ENCODE measurements around the gene TIFAB. TPM values are rescaled to one million over a fixed set of nuclear protein-coding genes. Genes with fewer than 3 reads are reported as not detected.

The TIFAB gene
- polyA plus RNA-seq, 1 of the 3 experiments (the other 2 are of a cell fraction) = not detected

DNA sequence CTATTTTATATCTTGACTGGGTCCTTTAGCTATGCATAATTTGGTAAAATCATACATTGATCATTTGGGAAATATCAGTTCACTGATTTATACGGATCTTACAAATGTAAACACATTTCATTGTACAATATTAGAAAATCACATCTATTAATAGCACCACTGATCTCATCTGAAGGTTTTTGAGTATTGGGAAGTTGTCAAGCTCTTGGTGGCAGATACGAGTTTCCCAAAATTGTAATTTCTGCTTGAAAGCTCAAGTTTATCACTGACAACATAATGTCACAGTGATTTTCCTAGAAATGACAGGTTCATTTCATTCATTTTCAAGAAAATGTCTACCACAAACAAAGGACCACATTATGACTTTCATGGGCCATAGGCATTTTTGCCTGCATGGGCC lies 50.1 kb downstream of the TIFAB start:
- no peak overlapping the region for H3K27ac ChIP-seq (ENCODE audit: low read depth in 2 of 2, low read length in 1 of 2)
- peaks cover 10% of the 10 kb centered on the region for H4K20me1 ChIP-seq (ENCODE audit: insufficient read depth)
- TF ChIP-seq RCOR1 (IDR thresholded peaks at IDR 0.05; ENCODE audit: low read length) (no peak), YY1 (IDR thresholded peaks at IDR 0.05; ENCODE audit: low read depth) (no peak), RAD21 (IDR thresholded peaks at IDR 0.05; ENCODE audit: low read length) (no peak), EZH2phosphoT487 (IDR thresholded peaks at IDR 0.05; ENCODE audit: borderline replicate concordance, low read depth) (no peak), RXRA (IDR thresholded peaks at IDR 0.05; ENCODE audit: borderline replicate concordance, low read depth) (no peak), NRF1 (IDR thresholded peaks at IDR 0.05; ENCODE audit: low read depth, low read length) (no peak), CHD2 (IDR thresholded peaks at IDR 0.05; ENCODE audit: low read length, partially characterized antibody) (no peak)
- TF ChIP-seq, protein P1, sequence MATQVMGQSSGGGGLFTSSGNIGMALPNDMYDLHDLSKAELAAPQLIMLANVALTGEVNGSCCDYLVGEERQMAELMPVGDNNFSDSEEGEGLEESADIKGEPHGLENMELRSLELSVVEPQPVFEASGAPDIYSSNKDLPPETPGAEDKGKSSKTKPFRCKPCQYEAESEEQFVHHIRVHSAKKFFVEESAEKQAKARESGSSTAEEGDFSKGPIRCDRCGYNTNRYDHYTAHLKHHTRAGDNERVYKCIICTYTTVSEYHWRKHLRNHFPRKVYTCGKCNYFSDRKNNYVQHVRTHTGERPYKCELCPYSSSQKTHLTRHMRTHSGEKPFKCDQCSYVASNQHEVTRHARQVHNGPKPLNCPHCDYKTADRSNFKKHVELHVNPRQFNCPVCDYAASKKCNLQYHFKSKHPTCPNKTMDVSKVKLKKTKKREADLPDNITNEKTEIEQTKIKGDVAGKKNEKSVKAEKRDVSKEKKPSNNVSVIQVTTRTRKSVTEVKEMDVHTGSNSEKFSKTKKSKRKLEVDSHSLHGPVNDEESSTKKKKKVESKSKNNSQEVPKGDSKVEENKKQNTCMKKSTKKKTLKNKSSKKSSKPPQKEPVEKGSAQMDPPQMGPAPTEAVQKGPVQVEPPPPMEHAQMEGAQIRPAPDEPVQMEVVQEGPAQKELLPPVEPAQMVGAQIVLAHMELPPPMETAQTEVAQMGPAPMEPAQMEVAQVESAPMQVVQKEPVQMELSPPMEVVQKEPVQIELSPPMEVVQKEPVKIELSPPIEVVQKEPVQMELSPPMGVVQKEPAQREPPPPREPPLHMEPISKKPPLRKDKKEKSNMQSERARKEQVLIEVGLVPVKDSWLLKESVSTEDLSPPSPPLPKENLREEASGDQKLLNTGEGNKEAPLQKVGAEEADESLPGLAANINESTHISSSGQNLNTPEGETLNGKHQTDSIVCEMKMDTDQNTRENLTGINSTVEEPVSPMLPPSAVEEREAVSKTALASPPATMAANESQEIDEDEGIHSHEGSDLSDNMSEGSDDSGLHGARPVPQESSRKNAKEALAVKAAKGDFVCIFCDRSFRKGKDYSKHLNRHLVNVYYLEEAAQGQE (IDR thresholded peaks at IDR 0.05; ENCODE audit: low read depth, low read length) = no peak
- TF ChIP-seq, protein P2, sequence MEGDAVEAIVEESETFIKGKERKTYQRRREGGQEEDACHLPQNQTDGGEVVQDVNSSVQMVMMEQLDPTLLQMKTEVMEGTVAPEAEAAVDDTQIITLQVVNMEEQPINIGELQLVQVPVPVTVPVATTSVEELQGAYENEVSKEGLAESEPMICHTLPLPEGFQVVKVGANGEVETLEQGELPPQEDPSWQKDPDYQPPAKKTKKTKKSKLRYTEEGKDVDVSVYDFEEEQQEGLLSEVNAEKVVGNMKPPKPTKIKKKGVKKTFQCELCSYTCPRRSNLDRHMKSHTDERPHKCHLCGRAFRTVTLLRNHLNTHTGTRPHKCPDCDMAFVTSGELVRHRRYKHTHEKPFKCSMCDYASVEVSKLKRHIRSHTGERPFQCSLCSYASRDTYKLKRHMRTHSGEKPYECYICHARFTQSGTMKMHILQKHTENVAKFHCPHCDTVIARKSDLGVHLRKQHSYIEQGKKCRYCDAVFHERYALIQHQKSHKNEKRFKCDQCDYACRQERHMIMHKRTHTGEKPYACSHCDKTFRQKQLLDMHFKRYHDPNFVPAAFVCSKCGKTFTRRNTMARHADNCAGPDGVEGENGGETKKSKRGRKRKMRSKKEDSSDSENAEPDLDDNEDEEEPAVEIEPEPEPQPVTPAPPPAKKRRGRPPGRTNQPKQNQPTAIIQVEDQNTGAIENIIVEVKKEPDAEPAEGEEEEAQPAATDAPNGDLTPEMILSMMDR (IDR thresholded peaks at IDR 0.05) = no peak
- TF ChIP-seq, protein P3, sequence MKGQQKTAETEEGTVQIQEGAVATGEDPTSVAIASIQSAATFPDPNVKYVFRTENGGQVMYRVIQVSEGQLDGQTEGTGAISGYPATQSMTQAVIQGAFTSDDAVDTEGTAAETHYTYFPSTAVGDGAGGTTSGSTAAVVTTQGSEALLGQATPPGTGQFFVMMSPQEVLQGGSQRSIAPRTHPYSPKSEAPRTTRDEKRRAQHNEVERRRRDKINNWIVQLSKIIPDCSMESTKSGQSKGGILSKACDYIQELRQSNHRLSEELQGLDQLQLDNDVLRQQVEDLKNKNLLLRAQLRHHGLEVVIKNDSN (IDR thresholded peaks at IDR 0.05; ENCODE audit: borderline replicate concordance, low read depth) = no peak
- no peak for DNase-seq
- ChIA-PET POLR2A (no interaction called here), CTCF (interaction anchor here (0.9 to 1.3 kb wide), 2 partner anchors 23 to 429 kb away, joined by 3 to 4 read pairs; no protein-coding TSS in a partner anchor)
- no peaks in the 10 kb centered on the region for H3K9me3 ChIP-seq
- H3K4me3 ChIP-seq (ENCODE audit: low read depth in 2 of 2, low read length in 1 of 2) = no peak overlapping the region
- no peak overlapping the region for H3K4me2 ChIP-seq
- no peaks in the 10 kb centered on the region for H3K36me3 ChIP-seq (replicated peaks in 1 of 2; ENCODE audit: control insufficient read depth in 1 of 2, insufficient read depth in 2 of 2, low read length in 1 of 2)
- 89% methylated on average over 2 of the region's 2 CpGs for WGBS (ENCODE audit: low lambda C conversion rate)
- no peak overlapping the region for H3K9ac ChIP-seq
- H3K27me3 ChIP-seq (ENCODE audit: insufficient read depth) = no peaks in the 10 kb centered on the region
- H3K79me2 ChIP-seq (ENCODE audit: insufficient read depth) = peaks cover 27% of the 10 kb centered on the region
- no peaks in the 10 kb centered on the region for H3F3A ChIP-seq (replicated peaks; ENCODE audit: insufficient read depth)
- no peak overlapping the region for H2AFZ ChIP-seq (ENCODE audit: low read depth)
- H3K9me2 ChIP-seq = no peaks in the 10 kb centered on the region
- peaks cover 0 to 18% of the 10 kb centered on the region in 2 experiments; a peak in 3 of 4 replicates for H3K4me1 ChIP-seq (ENCODE audit: control insufficient read depth in 1 of 2, insufficient read depth in 2 of 2, low read depth in 1 of 2, low read length in 1 of 2)

DNA sequence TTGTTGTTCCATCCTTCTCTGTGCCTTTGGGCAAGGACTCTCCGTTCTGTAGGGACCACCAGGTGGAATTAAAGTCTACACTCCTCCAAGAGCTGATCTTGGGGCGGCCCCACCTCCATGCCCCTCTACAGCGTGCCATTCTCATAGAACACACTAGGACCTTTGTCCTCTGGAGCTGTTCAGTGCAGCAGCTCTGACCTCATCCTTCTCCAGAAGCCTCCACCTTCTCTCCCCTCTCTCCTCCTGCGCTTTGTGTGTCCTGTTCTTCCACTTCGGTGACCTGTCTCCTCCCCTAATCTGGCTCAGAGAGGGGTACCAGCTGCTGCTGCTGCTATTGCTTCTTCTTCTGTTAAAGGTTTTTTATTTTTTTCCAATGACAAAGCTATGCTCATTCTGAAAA lies 51.3 kb downstream of the TIFAB start:
- H3K9me3 ChIP-seq = no peaks in the 10 kb centered on the region
- H3K27ac ChIP-seq (ENCODE audit: low read depth in 2 of 2, low read length in 1 of 2) = no peak overlapping the region
- no peak overlapping the region for H3K4me2 ChIP-seq
- no peaks in the 10 kb centered on the region for H3K36me3 ChIP-seq (replicated peaks in 1 of 2; ENCODE audit: control insufficient read depth in 1 of 2, insufficient read depth in 2 of 2, low read length in 1 of 2)
- peaks cover 22% of the 10 kb centered on the region for H4K20me1 ChIP-seq (ENCODE audit: insufficient read depth)
- no peaks in the 10 kb centered on the region for H3F3A ChIP-seq (replicated peaks; ENCODE audit: insufficient read depth)
- peaks cover 0 to 28% of the 10 kb centered on the region in 2 experiments; a peak in 3 of 4 replicates for H3K4me1 ChIP-seq (ENCODE audit: control insufficient read depth in 1 of 2, insufficient read depth in 2 of 2, low read depth in 1 of 2, low read length in 1 of 2)
- H3K79me2 ChIP-seq (ENCODE audit: insufficient read depth) = peaks cover 39% of the 10 kb centered on the region
- H3K9ac ChIP-seq = no peak overlapping the region
- no peaks in the 10 kb centered on the region for H3K27me3 ChIP-seq (ENCODE audit: insufficient read depth)
- CTCF ChIA-PET = interaction anchor here (0.6 to 1.5 kb wide), 5 partner anchors 21 to 214 kb away, joined by 3 to 8 read pairs (median 4); no protein-coding TSS in a partner anchor
- POLR2A ChIA-PET = no interaction called here
- WGBS (ENCODE audit: low lambda C conversion rate) = 94% methylated on average over 5 of the region's 5 CpGs
- DNase-seq = no peak
- no peak for TF ChIP-seq GATA2 (CRISPR knock-in tag; IDR thresholded peaks at IDR 0.05)
- TF ChIP-seq, protein P3 (IDR thresholded peaks at IDR 0.05; ENCODE audit: borderline replicate concordance, low read depth) = no peak
- TF ChIP-seq, protein P1 (IDR thresholded peaks at IDR 0.05; ENCODE audit: low read depth, low read length) = no peak
- TF ChIP-seq, protein P4, sequence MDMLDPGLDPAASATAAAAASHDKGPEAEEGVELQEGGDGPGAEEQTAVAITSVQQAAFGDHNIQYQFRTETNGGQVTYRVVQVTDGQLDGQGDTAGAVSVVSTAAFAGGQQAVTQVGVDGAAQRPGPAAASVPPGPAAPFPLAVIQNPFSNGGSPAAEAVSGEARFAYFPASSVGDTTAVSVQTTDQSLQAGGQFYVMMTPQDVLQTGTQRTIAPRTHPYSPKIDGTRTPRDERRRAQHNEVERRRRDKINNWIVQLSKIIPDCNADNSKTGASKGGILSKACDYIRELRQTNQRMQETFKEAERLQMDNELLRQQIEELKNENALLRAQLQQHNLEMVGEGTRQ (IDR thresholded peaks at IDR 0.05; ENCODE audit: borderline replicate concordance, low read depth, low read length) = no peak
- no peak for TF ChIP-seq FOXM1 (IDR thresholded peaks at IDR 0.05; ENCODE audit: low read depth)
- no peaks in the 10 kb centered on the region for H3K9me2 ChIP-seq
- no peak overlapping the region for H3K4me3 ChIP-seq (ENCODE audit: low read depth in 2 of 2, low read length in 1 of 2)
- H2AFZ ChIP-seq (ENCODE audit: low read depth) = no peak overlapping the region
